SJSA1 (cell line): ENCODE data around the gene MAPK7. TPM values are rescaled to one million over a fixed set of nuclear protein-coding genes. Genes with fewer than 3 reads are reported as not detected.

Experiments
- DNase-seq, 2 experiments: peaks; one replicate each; pipeline ENCODE4 v3.0.0-alpha.2; 2015 to 2020; ENCODE audit warnings: low spot score in 2 of 2, low read depth in 1 of 2
- H3K27ac ChIP-seq: fragments of 250-450 bp; sonication (Bioruptor Pico); 2 replicates; pipeline ENCODE4 v1.5.1; 2020; ENCODE audit warnings: mild to moderate bottlenecking, moderate library complexity
- H3K27me3 ChIP-seq: fragments of 250-450 bp; sonication (Bioruptor Pico); replicated peaks from 2 replicates; pipeline ENCODE4 v1.5.1; 2020; ENCODE audit warnings: mild to moderate bottlenecking, moderate library complexity
- H3K36me3 ChIP-seq: fragments of 250-450 bp; sonication (Bioruptor Pico); 2 replicates; pipeline ENCODE4 v1.5.1; 2020; ENCODE audit warnings: mild to moderate bottlenecking
- H3K4me1 ChIP-seq: fragments of 250-450 bp; sonication (Bioruptor Pico); replicated peaks from 2 replicates; pipeline ENCODE4 v1.6.1; 2021; ENCODE audit warnings: mild to moderate bottlenecking
- H3K4me3 ChIP-seq: fragments of 250-450 bp; sonication (Bioruptor Pico); 2 replicates; pipeline ENCODE4 v1.5.1; 2020; ENCODE audit warnings: mild to moderate bottlenecking
- H3K9me3 ChIP-seq: fragments of 250-450 bp; sonication (Bioruptor Pico); replicated peaks from 2 replicates; pipeline ENCODE4 v1.5.1; 2020; ENCODE audit warnings: mild to moderate bottlenecking
- total RNA-seq: library from RNA; depleted of rRNA; stranded (reverse); fragments of >200 nt; shearing (Covaris generic); gene quantifications from 2 replicates; pipeline ENCODE4 v1.2.3, GENCODE V29; 2014; rRNA removed

Gene MAPK7
- total RNA-seq, 1 experiment from 2014 or later = 7.8 TPM

DNA sequence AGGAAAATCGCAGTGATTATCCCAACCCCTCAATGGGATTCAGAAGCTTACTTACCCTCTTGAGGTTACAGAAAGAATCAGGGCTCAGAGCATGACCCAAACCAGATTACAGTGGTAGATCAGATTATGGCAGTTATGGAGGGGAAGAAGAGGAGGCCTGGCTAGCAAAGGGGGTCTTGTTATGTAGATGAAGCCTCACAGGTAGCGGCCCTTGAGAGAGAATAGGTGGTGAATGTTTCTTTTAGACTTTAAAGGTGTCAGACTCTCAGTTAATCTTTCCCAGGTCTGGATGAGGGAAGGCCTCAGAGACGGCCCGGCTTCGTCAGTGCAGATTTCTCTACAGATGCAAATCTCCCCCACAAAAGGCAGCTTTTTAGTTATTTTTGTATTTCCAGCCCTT lies 48.3 kb downstream of the MAPK7 start:
- Histone ChIP-seq H3K27ac (no peak overlapping the region), H3K9me3 (no peaks in the 10 kb centered on the region), H3K36me3 (no peaks in the 10 kb centered on the region), H3K27me3 (no peaks in the 10 kb centered on the region; the same call in 1 of the 2 replicates), H3K4me3 (no peak overlapping the region), H3K4me1 (no peaks in the 10 kb centered on the region)
- DNase-seq = no peak

DNA sequence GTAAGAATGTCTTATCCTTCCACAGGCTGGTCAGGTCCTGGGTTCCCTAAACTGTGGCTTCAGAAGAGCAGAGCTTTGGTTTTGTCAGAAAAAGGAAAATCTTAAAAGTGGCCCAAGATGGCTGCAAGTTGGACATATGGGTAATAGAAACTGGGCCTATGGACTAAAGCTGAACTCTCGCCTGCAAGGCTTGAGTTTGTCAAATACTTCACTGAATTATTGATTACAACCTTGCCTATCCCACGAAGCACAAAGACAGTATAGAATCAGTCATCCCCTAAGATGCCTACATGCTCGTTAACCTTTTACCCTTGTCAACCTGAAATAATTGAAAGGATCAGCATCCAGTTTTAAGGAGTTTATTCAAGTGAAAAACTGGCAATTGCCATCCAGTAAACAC lies 53.4 kb downstream of the MAPK7 start:
- no peak for DNase-seq
- Histone ChIP-seq H3K9me3 (no peaks in the 10 kb centered on the region), H3K27me3 (no peaks in the 10 kb centered on the region), H3K36me3 (no peaks in the 10 kb centered on the region), H3K4me3 (no peak overlapping the region), H3K27ac (no peak overlapping the region), H3K4me1 (no peaks in the 10 kb centered on the region)

Other genes starting within 250 kb of the MAPK7 start
- 15.7 and 19.9 TPM in 2 replicates for gene EPN2, start 141.1 kb upstream of the MAPK7 start, total RNA-seq
- 25.9 and 28.0 TPM in 2 replicates for gene B9D1, start 15.8 kb upstream of the MAPK7 start, total RNA-seq
- 0.39 TPM in 1 of 2 replicates, not detected in the other for gene MFAP4, start 8.7 kb downstream of the MAPK7 start, total RNA-seq
- gene RNF112, start 32.7 kb downstream of the MAPK7 start, total RNA-seq = not detected in 2 replicates
- not detected in 2 replicates for gene SLC47A1, start 155.4 kb downstream of the MAPK7 start, total RNA-seq